Dedifferentiated amniotic fluid mesenchymal stem cell (primary cell): Measurements from ENCODE around the gene TEX2.
"Not testable (repeated sequence)": the region's sequence is repeated elsewhere in the genome, so short reads cannot be mapped to it uniquely, and the experiment has no call there.

Experiments used
- DNase-seq: peaks from one replicate; pipeline ENCODE4 v3.0.0-alpha.2; 2016; ENCODE audit errors: extremely low spot score

The TEX2 gene

GRCh38 chr17:64183815-64184214 lies 79.2 kb downstream of the TEX2 start:
- DNase-seq: no peak

GRCh38 chr17:64182325-64183012 lies 80.6 kb downstream of the TEX2 start:
- DNase-seq: no peak

- DNase-seq: no peak
Measured at GRCh38 chr17:64180089-64181073, 82.7 kb downstream of the TEX2 start.

DNA sequence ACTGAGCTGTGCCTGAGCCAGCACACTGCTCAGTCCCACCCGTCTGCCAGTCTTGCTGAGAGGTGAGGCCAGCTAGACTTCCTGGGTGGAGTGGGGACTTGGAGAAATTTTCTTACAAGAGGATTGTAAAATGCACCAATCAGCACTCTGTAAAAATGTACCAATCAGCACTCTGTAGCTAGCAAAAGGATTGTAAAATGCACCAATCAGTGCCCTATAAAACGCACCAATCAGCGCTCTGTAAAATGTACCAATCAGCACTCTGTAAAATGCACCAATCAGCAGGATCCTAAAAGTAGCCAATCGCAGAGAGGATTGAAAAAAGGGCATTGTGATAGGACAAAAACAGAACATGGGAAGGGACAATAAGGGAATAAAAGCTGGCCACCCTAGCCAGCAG lies 84.0 kb downstream of the TEX2 start:
- not testable (repeated sequence) for DNase-seq

DNA sequence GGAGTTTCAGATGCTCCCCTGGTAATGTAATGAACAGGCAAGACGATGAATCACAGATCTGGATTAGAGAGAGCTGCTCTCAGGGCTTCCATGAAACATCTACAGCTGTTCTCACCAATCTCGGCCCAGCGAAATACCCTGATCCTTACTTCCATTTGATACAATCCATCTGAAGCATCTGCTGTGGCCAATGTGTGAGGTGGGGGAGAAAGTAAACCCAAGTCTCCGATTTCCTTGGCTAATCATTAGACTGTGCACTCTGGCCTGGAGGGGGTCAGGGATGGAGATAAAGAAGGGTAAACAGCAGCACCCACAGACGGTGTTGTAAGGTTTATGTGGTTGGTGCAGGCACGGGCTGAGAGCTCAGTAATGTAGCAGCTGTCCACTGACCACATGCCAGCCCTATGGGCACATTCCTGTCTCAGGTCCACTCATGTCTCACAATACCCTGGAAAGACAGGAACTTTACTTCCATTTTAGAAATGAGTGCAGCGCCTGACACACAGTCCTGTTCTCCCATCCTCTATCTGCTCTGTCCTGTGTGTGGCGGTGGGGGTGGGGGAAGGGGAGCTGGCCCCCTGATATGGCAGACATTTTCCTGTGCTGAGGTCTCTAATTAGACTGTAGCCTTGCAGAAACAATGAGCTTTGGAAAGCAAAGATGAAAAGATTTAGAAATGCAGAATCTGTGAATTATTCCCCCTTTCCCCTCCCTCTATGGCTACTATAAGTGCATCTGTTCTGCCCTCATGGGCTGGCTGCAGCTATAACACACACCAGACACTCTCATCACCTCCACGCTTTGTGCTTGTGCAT lies 84.8 kb downstream of the TEX2 start:
- no peak for DNase-seq

DNA sequence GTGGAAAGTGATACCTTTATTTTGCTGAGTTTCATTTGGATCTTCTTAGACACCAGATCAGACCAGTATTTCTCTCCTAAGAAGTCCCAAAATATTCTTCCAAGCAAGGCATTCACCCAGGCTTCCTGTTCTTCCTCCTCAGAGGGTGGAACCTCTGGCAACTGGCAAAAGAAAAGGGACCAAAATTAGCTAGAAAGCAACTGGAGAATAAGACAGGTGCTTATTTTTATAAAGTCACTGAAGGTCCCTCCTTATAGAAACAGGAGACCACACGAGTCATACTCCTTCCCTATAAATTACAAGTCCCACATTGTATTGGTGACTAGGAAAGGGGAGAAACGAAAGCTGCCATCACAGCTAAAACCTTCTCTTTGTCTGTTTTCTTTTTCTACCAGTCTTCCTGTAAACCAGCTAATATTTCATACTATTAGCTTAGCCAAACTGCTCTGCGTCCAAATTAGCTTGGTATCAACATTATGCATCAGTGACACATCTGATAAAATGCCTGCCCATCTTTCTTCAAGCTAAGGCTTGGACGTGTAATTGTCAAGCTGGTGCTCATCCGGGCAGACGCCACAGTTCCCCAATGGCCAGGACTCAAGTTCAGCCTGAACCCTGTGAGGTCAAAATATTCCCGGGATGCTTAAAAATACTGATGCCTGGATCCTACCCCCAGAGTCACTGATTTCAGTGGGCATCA lies 85.6 kb downstream of the TEX2 start:
- DNase-seq: no peak

GRCh38 chr17:64176556-64176955 lies 86.5 kb downstream of the TEX2 start:
- no peak for DNase-seq

DNA sequence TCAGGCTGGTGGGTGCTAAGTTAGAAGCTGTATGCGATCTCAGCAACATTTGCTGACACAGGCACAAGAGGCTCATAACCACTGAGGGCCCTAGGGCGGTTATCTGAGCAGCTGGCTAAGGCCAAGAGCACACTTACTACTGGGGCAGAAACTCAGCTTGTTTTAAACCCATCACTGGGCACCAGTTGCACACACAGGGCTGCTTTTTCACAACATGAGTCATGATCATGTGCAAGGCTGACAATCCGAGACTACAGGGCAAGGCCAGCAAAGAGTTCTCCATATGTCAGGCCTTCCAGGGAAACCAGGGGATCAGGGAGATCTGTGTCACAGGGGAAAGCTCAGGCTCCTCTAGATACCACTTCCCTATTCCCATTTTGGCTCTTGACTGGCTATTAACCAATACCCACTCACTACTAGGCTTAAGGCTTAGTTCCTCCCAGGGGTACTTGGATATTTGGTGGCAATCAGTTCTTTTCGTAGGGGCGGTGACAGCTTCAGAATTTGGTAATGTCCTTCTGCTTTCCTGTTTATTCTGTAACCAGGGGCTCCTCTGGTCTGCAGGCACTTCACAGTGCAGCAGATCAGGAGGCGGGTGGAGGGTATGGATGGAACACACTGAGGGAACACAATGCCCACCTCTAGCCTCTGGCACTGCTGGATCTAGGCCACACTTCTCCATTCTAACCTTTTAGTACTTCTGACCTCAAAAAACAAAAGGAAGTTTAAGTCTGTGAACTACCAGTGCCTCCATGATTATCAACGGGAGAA lies 88.2 kb downstream of the TEX2 start:
- no peak for DNase-seq

DNA sequence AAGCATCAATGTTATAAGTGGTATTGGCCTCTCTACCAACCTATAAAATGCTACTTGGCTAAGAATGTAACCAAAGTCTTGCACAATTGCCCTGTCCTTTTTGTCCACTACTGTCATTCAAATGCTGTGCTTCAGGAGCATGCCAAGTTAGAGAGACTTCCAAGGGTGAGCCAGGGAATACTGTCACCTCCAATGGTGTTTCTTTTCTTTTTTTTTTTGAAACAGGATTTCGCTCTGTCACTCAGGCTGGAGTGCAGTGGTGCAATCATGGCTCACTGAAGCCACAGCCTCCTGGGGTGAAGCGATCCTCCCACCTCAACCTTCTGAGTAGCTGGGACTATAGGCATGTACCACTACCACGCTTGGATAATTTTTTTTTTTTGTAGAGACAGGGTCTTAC lies 89.4 kb downstream of the TEX2 start:
- DNase-seq: no peak

DNA sequence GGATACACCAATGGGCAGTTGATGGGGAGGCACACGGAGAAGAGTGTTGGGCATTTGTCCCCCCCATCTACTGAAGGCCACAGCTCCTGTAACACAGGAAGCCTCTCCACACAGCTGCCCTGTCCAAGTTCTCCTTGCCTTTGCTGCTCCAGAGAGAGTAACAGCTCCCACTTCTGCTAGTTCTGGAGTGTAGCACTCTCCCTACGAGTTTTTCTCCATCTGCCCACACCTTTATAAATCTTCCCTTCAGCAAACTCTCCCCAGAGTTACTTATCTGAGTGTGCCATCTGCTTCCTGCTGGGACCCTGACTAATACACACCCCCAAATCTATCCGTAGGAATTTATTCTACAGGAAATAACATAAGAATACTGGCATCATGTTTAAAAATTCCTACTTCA lies 90.5 kb downstream of the TEX2 start:
- no peak for DNase-seq

GRCh38 chr17:64171041-64171440 lies 92.0 kb downstream of the TEX2 start:
- DNase-seq: no peak

DNA sequence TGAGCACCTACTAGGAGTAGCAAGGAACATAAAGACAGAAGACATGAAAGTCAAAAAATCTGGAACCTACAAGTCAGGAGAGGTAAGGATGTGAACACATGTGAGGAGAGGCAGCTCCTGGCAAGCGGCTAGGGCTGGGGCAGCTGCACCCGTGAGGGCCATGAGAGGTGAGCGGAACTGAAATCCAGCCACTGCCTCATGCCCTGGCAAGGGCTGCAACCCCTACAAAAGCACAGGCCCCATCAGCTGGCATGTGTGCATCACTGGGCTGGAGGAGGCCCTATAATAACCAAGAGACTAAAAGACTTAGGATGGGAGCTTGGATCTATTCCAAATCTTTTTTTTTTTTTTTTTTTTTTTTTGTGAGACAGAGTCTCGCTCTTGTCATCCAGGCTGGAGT lies 92.8 kb downstream of the TEX2 start:
- no peak for DNase-seq

DNA sequence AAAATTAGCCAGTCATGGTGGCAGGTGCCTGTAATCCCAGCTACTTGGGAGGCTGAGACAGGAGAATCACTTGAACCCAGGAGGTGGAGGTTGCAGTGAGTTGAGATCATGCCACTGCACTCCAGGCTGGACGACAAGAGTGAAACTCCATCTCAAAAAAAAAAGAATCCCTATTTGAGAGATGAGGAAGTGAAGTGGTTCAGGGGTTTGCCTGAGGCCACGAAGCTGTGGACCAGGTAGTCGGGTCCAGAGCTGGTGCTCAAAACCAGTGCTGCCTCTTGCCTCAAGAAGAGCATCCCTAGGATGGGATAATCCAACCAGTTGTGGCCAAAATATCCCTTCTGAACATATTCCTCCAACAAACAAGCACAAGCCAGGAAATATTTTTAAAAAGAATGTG lies 95.4 kb downstream of the TEX2 start:
- DNase-seq: not testable (repeated sequence)

GRCh38 chr17:64166876-64167275 lies 96.2 kb downstream of the TEX2 start:
- no peak for DNase-seq

- no peak for DNase-seq
Measured at GRCh38 chr17:64165347-64165746, 97.7 kb downstream of the TEX2 start.

GRCh38 chr17:64164596-64165285 lies 98.3 kb downstream of the TEX2 start:
- DNase-seq: no peak

DNA sequence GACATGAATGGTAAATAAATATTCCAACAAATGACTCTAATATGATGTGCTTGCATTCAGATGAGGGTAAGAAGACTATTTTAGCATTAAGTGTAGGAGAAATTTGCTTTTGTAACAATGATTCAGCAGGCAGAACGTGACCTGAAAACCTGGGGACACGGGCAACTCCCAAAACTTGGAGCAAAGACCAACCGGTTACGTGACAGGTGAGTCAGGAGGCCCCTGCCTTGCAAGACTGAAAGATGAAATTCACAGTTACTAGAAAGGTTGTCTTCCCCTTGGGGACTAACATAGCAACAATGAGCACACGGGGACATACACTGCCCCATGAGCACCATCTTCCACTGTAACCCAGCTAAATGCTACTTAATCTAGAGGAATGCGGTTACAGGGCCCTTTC lies 99.6 kb downstream of the TEX2 start:
- no peak for DNase-seq

DNA sequence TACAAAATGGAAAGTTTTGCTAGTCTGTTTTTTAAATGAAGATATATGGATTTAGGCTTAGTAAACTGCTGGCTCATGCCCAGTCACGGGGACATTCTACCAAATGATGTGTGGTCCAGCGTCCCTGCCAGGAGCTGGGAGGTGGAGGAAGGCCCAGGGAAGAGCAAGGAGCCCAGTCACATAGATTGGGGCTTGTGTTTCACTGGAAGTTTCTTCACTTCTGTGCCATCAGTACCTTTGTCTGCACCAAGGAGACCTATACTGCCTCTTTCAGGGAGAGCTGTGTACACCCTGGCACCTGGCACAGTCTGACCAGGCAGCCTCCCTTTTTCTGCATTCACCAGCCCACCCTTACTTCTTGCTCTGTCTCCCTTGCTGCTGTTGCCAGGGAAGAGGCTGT lies 100.5 kb downstream of the TEX2 start:
- no peak for DNase-seq

- DNase-seq: no peak
Measured at GRCh38 chr17:64161380-64162176, 101.5 kb downstream of the TEX2 start.
